H1 (cell line): ENCODE measurements around the gene KNOP1. TPM values are rescaled to one million over a fixed set of nuclear protein-coding genes. Genes with fewer than 3 reads are reported as not detected.

Experiments
- CTCF ChIA-PET: fragments of 300-600 bp; sonication (Branson Sonifier 250); formaldehyde crosslinking; loops from one replicate; lab custom pipeline; 2021; ENCODE audit not compliant: partially characterized antibody; lab: Charles Lee
- POLR2A ChIA-PET: fragments of 300-600 bp; sonication (Branson Sonifier 250); formaldehyde crosslinking; loops from one replicate; lab custom pipeline; 2021; ENCODE audit warnings: inconsistent platforms; ENCODE audit not compliant: partially characterized antibody; lab: Charles Lee
- DNase-seq, 2 experiments: peaks; one replicate each; pipeline versions ENCODE4 v3.0.0 to v3.0.0-alpha.2; 2010 to 2022; ENCODE audit warnings: low spot score in 2 of 2, low read depth in 1 of 2, mixed read lengths in 1 of 2
- FAIRE-seq: peaks from 2 replicates; lab custom pipeline; 2011; peaks lifted over from hg19 to GRCh38; lab: Jason Lieb, UNC
- H2AFZ ChIP-seq: 2 replicates; pipeline ENCODE4 v1.8.1; 2012; ENCODE audit warnings: low read length, inconsistent platforms
- H2AK5ac ChIP-seq: 2 replicates; pipeline ENCODE4 v1.6.1; 2013; ENCODE audit warnings: low read depth, low read length
- H2BK120ac ChIP-seq: replicated peaks from 2 replicates; pipeline ENCODE3; 2013; ENCODE audit warnings: low read depth, low read length, inconsistent platforms
- H2BK12ac ChIP-seq: 2 replicates; pipeline ENCODE4 v1.6.1; 2013; ENCODE audit warnings: low read depth, low read length
- H2BK15ac ChIP-seq: 2 replicates; pipeline ENCODE4 v1.6.1; 2013; ENCODE audit warnings: low read length
- H2BK20ac ChIP-seq: 2 replicates; pipeline ENCODE4 v1.6.1; 2013; ENCODE audit warnings: low read length
- H2BK5ac ChIP-seq: 2 replicates; pipeline ENCODE4 v1.6.1; 2013; ENCODE audit warnings: low read depth, low read length
- H3K14ac ChIP-seq: 2 replicates; pipeline ENCODE4 v1.6.1; 2013; ENCODE audit warnings: inconsistent platforms; ENCODE audit not compliant: insufficient read length
- H3K18ac ChIP-seq: 2 replicates; pipeline ENCODE4 v1.6.1; 2013; ENCODE audit warnings: low read length; ENCODE audit errors: extremely low read depth
- H3K23ac ChIP-seq: 2 replicates; pipeline ENCODE4 v1.6.1; 2013; ENCODE audit warnings: inconsistent platforms; ENCODE audit not compliant: insufficient read length
- H3K23me2 ChIP-seq: 2 replicates; pipeline ENCODE4 v1.6.1; 2013; ENCODE audit warnings: low read depth, low read length
- H3K27ac ChIP-seq: 2 replicates; pipeline ENCODE4 v1.6.1; 2011; ENCODE audit warnings: low read depth, low read length, inconsistent platforms
- H3K27me3 ChIP-seq, 4 experiments: replicated peaks in 1 of 4; 1 replicate in 1 of 4; 2 replicates in 3 of 4; pipeline versions ENCODE4 v1.6.1 to v1.8.1; 2011 to 2013; ENCODE audit warnings: low read length in 3 of 4, mild to moderate bottlenecking in 3 of 4, inconsistent platforms in 2 of 4, mixed read lengths in 2 of 4, moderate library complexity in 1 of 4; ENCODE audit not compliant: control insufficient read depth in 3 of 4, insufficient read depth in 3 of 4; ENCODE audit errors: extremely low read depth in 1 of 4
- H3K36me3 ChIP-seq, 4 experiments: 2 replicates each; pipeline versions ENCODE4 v1.6.1 to v1.8.1; 2011 to 2013; ENCODE audit warnings: mild to moderate bottlenecking in 4 of 4, low read length in 3 of 4, moderate library complexity in 2 of 4, control low read depth in 1 of 4, inconsistent platforms in 1 of 4; ENCODE audit not compliant: insufficient read depth in 4 of 4, control insufficient read depth in 2 of 4
- H3K4ac ChIP-seq: replicated peaks from 2 replicates; pipeline ENCODE3; 2013; ENCODE audit warnings: low read length, low read depth, mixed read lengths, inconsistent platforms; ENCODE audit not compliant: insufficient read length
- H3K4me1 ChIP-seq, 4 experiments: replicated peaks in 1 of 4; 1 replicate in 1 of 4; 2 replicates in 3 of 4; pipeline versions ENCODE4 v1.6.1 to v1.8.1; 2011 to 2013; ENCODE audit warnings: low read length in 3 of 4, inconsistent platforms in 2 of 4, mixed read lengths in 1 of 4; ENCODE audit not compliant: insufficient read depth in 4 of 4, control insufficient read depth in 3 of 4
- H3K4me2 ChIP-seq, 2 experiments: 2 replicates each; pipeline versions ENCODE4 v1.6.1 to v1.8.1; 2011 to 2013; ENCODE audit warnings: low read depth in 2 of 2, low read length in 2 of 2, control low read depth in 1 of 2, inconsistent platforms in 1 of 2, mild to moderate bottlenecking in 1 of 2; ENCODE audit not compliant: insufficient read depth in 1 of 2
- H3K4me3 ChIP-seq, 4 experiments: fragments of 200-600, 300-600 bp in 1 of 4; sonication (generic), shearing (Covaris generic), sonication (Bioruptor Twin) in 1 of 4; 2 replicates each; pipeline versions ENCODE4 v1.5.1 to v1.8.1; 2011 to 2016; ENCODE audit warnings: low read length in 4 of 4, low read depth in 3 of 4, control low read depth in 2 of 4, inconsistent platforms in 2 of 4, mild to moderate bottlenecking in 2 of 4, mixed read lengths in 1 of 4, moderate library complexity in 1 of 4; ENCODE audit not compliant: insufficient read depth in 2 of 4; ENCODE audit errors: extremely low read depth in 1 of 4
- H3K56ac ChIP-seq: replicated peaks from 2 replicates; pipeline ENCODE3; 2013; ENCODE audit warnings: low read depth, mild to moderate bottlenecking, mixed read lengths, low read length, inconsistent platforms; ENCODE audit not compliant: insufficient read length
- H3K79me1 ChIP-seq: 2 replicates; pipeline ENCODE4 v1.6.1; 2013; ENCODE audit warnings: low read depth, low read length, control low read depth
- H3K79me2 ChIP-seq, 2 experiments: 2 replicates each; pipeline versions ENCODE4 v1.6.1 to v1.8.1; 2012 to 2013; ENCODE audit warnings: low read length in 2 of 2, mild to moderate bottlenecking in 2 of 2, inconsistent platforms in 1 of 2; ENCODE audit not compliant: insufficient read depth in 2 of 2, control insufficient read depth in 1 of 2
- H3K9ac ChIP-seq, 4 experiments: replicated peaks in 1 of 4; 1 replicate in 1 of 4; 2 replicates in 3 of 4; pipeline versions ENCODE4 v1.6.1 to v1.8.1; 2011 to 2013; ENCODE audit warnings: low read depth in 3 of 4, low read length in 3 of 4, control low read depth in 2 of 4, mild to moderate bottlenecking in 2 of 4, moderate library complexity in 2 of 4, inconsistent platforms in 1 of 4; ENCODE audit errors: extremely low read depth in 1 of 4
- H3K9me3 ChIP-seq, 2 experiments: 2 replicates each; pipeline versions ENCODE4 v1.6.1 to v1.8.1; 2012 to 2013; ENCODE audit warnings: mild to moderate bottlenecking in 2 of 2, moderate library complexity in 2 of 2, control low read depth in 1 of 2, inconsistent platforms in 1 of 2, low read depth in 1 of 2, low read length in 1 of 2, mixed read lengths in 1 of 2; ENCODE audit not compliant: insufficient read depth in 2 of 2
- H4K20me1 ChIP-seq, 2 experiments: replicated peaks in 1 of 2; 2 replicates each; pipeline versions ENCODE3 to v1.8.1; 2011 to 2013; ENCODE audit warnings: inconsistent platforms in 2 of 2, low read length in 2 of 2, mild to moderate bottlenecking in 1 of 2; ENCODE audit not compliant: insufficient read depth in 2 of 2, control insufficient read depth in 1 of 2
- H4K5ac ChIP-seq: 2 replicates; pipeline ENCODE4 v1.6.1; 2013; ENCODE audit warnings: low read length, low read depth, mixed read lengths, inconsistent platforms; ENCODE audit not compliant: insufficient read length
- H4K8ac ChIP-seq: 2 replicates; pipeline ENCODE4 v1.8.0; 2013; ENCODE audit warnings: mild to moderate bottlenecking, moderate library complexity, low read length, inconsistent platforms; ENCODE audit not compliant: insufficient read depth; ENCODE audit errors: extremely low read depth
- H4K91ac ChIP-seq: replicated peaks from 2 replicates; pipeline ENCODE3; 2013; ENCODE audit warnings: low read length, mixed read lengths, inconsistent platforms; ENCODE audit not compliant: insufficient read length
- CBX8 ChIP-seq: fragments of 300-800, 300-1000 bp; sonication (generic); IDR thresholded peaks from 2 replicates; pipeline ENCODE4 v1.7.1; 2016; ENCODE audit warnings: low read depth, low read length, borderline replicate concordance
- GTF2F1 ChIP-seq: IDR thresholded peaks from 2 replicates; pipeline ENCODE4 v1.6.1; 2012; ENCODE audit warnings: low read depth, low read length, improper control_type of control experiment, borderline replicate concordance
- KDM5A ChIP-seq: fragments of 200-600 bp; IDR thresholded peaks from 2 replicates; pipeline ENCODE4 v1.7.1; 2012; ENCODE audit warnings: mild to moderate bottlenecking, low read length, inconsistent platforms, mixed read lengths
- RAD21 ChIP-seq, 2 experiments: IDR thresholded peaks in 1 of 2; conservative IDR thresholded peaks in 1 of 2; 2 replicates each; pipeline ENCODE4 v1.6.1; 2011; ENCODE audit warnings: low read depth in 2 of 2, low read length in 2 of 2, improper control_type of control experiment in 1 of 2, inconsistent platforms in 1 of 2, mild to moderate bottlenecking in 1 of 2, moderate library complexity in 1 of 2
- RBBP5 ChIP-seq: IDR thresholded peaks from 2 replicates; pipeline ENCODE4 v1.7.1; 2012; ENCODE audit warnings: low read depth, mild to moderate bottlenecking, inconsistent platforms, low read length, moderate library complexity, borderline replicate concordance
- SIN3A ChIP-seq, 2 experiments: IDR thresholded peaks in 1 of 2; conservative IDR thresholded peaks in 1 of 2; 2 replicates each; pipeline ENCODE4 v1.6.1; 2011 to 2012; ENCODE audit warnings: low read length in 2 of 2, improper control_type of control experiment in 1 of 2, low read depth in 1 of 2, mild to moderate bottlenecking in 1 of 2
- SIRT6 ChIP-seq: IDR thresholded peaks from one replicate; pipeline ENCODE4 v1.7.1; 2012; ENCODE audit warnings: low read length, inconsistent platforms
- SIX5 ChIP-seq: IDR thresholded peaks from 2 replicates; pipeline ENCODE4 v1.6.1; 2011; ENCODE audit warnings: mild to moderate bottlenecking, low read depth, low read length
- WGBS, 2 experiments: shearing (Covaris generic) in 1 of 2; methylation state at CpG; one replicate each; pipeline versions ENCODE4 v1.1.6 to v1.1.7; 2013 to 2015; ENCODE audit warnings: low lambda C conversion rate in 2 of 2, mixed read lengths in 2 of 2, inconsistent platforms in 1 of 2, low coverage in 1 of 2, missing lambda C conversion rate in 1 of 2; ENCODE audit not compliant: insufficient replicate concordance in 2 of 2, insufficient coverage in 1 of 2, insufficient read length in 1 of 2; ENCODE audit errors: extremely low coverage in 1 of 2, missing lambda C conversion rate in 1 of 2; 5-methylcytosine and 5-hydroxymethylcytosine counted together
- polyA plus RNA-seq, 7 experiments: library from polyadenylated mRNA; depleted of rRNA in 3 of 7; stranded (reverse) in 5 of 7; unstranded in 2 of 7; fragments of >200 nt in 5 of 7; fragments of 200-250 nt in 2 of 7; gene quantifications; 1 replicate in 5 of 7; 2 replicates in 1 of 7; 4 replicates in 1 of 7; pipeline versions ENCODE4 v1.2.1 to v1.2.3, GENCODE V29; 2011 to 2013; ENCODE audit warnings: missing spikeins in 2 of 7, mixed read lengths in 2 of 7
- total RNA-seq: library from RNA; stranded (reverse); fragmentation: NEBNext Ultra II Directional; extraction: Animal tissue kit (Norgen Biotek cat#: 25700); gene quantifications from 2 replicates; pipeline ENCODE4 v1.2.1, GENCODE V29; 2021

The KNOP1 gene
- total and polyA plus RNA-seq, 2 of the 8 experiments (the other 6 are each of a cell fraction or from before 2014, with no cell fraction given) = 21.6 to 87.9 TPM

DNA sequence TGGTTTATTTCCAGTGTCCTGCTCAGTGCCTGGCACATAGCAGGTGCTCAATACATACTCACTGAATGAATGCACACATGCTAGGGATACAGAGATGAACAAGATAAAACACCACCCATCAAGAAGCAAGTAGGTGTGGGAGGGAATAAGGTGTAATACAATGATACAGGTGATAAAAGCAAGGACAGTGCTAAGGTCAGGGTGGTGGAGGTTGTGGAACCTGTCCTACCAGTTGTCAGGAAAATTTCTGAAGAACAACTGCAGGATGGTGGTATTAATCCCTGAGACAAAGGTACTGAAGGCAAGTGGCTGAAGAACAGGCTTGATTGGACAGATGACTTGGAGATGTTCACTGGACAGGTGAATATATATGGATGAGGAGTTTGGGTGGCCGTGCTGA, 1.8 kb downstream of the KNOP1 start:
- peak overlapping the region in 2 of 4 experiments; percentile 96 to 97; a peak in 4 of 8 replicates for H3K4me3 ChIP-seq
- no peak for FAIRE-seq
- H3K79me2 ChIP-seq = peaks cover 40 to 86% of the 10 kb centered on the region in 2 experiments
- TF ChIP-seq SIX5 (no peak), SIRT6 (no peak), KDM5A (no peak), CBX8 (no peak), RBBP5 (no peak), RAD21 (IDR thresholded peaks at IDR 0.05 in 1 of 2, conservative IDR thresholded peaks at IDR 0.05 in 1 of 2; ENCODE audit: low read depth in 2 of 2, low read length in 2 of 2) (no peak), GTF2F1 (no peak), SIN3A (conservative IDR thresholded peaks at IDR 0.05 in 1 of 2, IDR thresholded peaks at IDR 0.05 in 1 of 2; ENCODE audit: low read depth in 1 of 2, low read length in 2 of 2) (no peak)

More for the DNA sequence above, 1.8 kb downstream of the KNOP1 start:
- ChIA-PET CTCF (no interaction called here), POLR2A (interaction anchor here (1.2 to 4.2 kb wide), 5 partner anchors 10 to 160 kb away, joined by 3 to 23 read pairs (median 15); no protein-coding TSS in a partner anchor)
- H3K9ac ChIP-seq = no peak overlapping the region; a peak in 1 of 7 replicates
- H3K4ac ChIP-seq = no peak overlapping the region
- peaks cover 30 to 32% of the 10 kb centered on the region in 2 experiments for H4K20me1 ChIP-seq
- no peak overlapping the region for H2AFZ ChIP-seq
- H3K18ac ChIP-seq = no peak overlapping the region
- no peak overlapping the region for H3K56ac ChIP-seq
- H2BK120ac ChIP-seq = no peak overlapping the region
- H2BK5ac ChIP-seq = 0 out of 2 replicates have a peak overlapping the region, but pooled peaks have one; percentile 22
- H3K27me3 ChIP-seq = no peaks in the 10 kb centered on the region
- peaks cover 3% of the 10 kb centered on the region; the same call in 1 of the 2 replicates for H3K79me1 ChIP-seq
- H2BK20ac ChIP-seq = no peak overlapping the region
- no peaks in the 10 kb centered on the region for H3K9me3 ChIP-seq
- H3K23me2 ChIP-seq = peaks cover 5% of the 10 kb centered on the region
- H3K4me1 ChIP-seq = peaks cover 6 to 29% (median 13%) of the 10 kb centered on the region in 4 experiments
- no peak overlapping the region for H2BK12ac ChIP-seq
- DNase-seq = no peak
- no peak overlapping the region for H3K27ac ChIP-seq
- H2AK5ac ChIP-seq = no peak overlapping the region
- no peak overlapping the region for H4K91ac ChIP-seq
- H4K5ac ChIP-seq = no peak overlapping the region
- H2BK15ac ChIP-seq = no peak overlapping the region
- H3K14ac ChIP-seq = no peak overlapping the region
- H3K23ac ChIP-seq = no peak overlapping the region
- peaks cover 12 to 40% (median 21%) of the 10 kb centered on the region in 4 experiments; a peak in 7 of 8 replicates for H3K36me3 ChIP-seq
- H3K4me2 ChIP-seq = peak overlapping the region; percentile 87 to 88
- H4K8ac ChIP-seq = no peak overlapping the region
- WGBS, 2 experiments = 87% methylated on average over 1 of the region's 1 CpG; no CpG with 5 or more reads in 1 of the 2 experiments
